GM18907 (cell line): ENCODE measurements around the gene EIF5.

Experiments used
- ATAC-seq: cut with Tn5 transposase; IDR thresholded peaks from one replicate; pipeline ENCODE4 v1.9.1; 2021; ENCODE audit warnings: mild to moderate bottlenecking, moderate library complexity; ENCODE audit not compliant: unreplicated experiment

The EIF5 gene

DNA sequence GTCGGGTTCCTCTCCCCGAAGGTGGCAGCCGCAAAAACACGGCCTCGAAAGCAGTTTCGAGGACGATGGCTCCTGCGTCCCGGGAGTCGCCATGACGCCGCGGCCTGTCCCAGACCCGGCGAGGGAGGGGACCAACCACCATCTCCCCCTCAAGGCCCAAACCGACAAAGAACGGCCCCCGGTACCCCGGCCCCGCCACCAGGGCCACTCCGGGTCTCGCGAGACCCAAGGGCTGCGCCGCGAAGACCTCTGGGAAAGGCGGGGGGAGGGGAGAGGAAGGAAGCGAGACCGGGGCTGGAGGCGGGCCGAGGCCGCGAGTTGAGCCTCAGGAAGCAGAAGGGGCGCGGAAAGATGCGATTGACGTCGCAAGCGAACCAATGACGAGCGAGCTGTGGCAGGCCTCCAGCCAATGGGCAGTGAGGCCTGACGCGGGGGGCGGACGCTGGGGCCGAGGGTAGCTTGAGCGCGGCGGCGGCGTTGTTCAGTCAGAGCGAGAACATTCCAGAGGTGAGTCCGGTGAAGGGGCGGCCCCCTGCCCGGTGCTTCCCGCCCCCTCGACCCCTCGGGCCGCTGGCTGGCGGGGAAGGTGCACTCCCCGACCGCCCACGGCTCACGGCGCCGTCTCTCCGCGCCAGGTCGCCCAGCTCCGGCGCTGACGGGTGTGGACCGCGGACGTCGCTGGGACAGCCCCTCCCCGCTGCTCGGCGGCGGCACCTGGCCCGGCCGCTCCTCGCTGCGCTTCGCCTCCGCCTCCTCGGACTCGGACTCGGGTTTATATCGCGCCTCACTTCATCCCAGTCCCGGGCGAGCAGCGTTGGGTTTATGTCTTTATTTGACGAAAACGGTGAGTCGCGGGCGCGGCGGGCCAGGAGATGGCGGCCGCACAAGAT lies at the start of gene EIF5:
Gene EIF5 (plus strand): TSS at position 484 of the 890 bp plus-strand sequence. CDS start 1,624 bp downstream, outside the sequence.
- peak; percentile 92 for ATAC-seq

- no peak for ATAC-seq
These were observed 49.2 kb upstream of the EIF5 start for GRCh38 chr14:103284574-103285467.

GRCh38 chr14:103286460-103286859 lies 47.6 kb upstream of the EIF5 start:
- no peak for ATAC-seq

DNA sequence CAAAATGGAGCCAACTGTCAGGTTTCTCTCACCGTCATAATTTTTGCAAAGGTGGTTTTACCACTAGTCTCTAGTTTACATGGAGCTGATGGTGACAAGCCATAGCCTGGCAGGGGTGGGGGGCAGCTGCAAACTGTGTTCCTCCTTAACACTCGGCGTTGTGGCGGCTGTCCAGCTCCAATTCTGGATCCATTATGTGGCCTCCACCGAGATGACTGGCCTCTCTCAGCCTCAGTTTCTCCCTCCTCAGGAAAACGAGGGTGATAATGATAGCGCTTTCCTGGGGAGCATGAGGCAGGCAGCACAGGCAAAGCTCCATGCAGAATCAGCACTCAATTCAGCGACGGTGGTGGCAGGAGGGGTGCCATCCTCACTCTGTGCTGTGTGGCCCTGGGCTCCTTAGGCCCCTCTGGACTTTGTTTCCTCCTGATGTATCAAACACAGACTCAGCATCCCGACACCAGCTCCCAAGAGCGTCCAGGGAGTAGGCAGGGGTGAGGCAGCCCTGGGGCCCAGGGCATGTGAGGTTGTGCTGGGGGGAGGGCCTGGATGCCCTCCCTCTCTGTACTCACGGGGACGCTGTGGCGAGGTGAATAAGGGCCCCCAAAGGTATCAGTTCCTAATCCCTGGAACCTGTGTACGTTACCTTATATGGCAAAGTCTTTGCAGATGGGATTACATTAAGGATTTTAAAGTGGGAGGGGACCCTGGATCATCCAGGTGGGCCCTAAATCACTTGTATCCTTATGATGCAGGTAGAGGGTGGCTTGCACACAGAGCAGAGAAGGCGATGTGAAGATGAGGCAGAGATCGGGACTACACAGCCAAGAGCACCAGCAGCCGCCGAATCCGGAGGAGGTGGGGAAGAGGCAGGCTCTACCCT lies 46.8 kb upstream of the EIF5 start:
- ATAC-seq, result no peak

DNA sequence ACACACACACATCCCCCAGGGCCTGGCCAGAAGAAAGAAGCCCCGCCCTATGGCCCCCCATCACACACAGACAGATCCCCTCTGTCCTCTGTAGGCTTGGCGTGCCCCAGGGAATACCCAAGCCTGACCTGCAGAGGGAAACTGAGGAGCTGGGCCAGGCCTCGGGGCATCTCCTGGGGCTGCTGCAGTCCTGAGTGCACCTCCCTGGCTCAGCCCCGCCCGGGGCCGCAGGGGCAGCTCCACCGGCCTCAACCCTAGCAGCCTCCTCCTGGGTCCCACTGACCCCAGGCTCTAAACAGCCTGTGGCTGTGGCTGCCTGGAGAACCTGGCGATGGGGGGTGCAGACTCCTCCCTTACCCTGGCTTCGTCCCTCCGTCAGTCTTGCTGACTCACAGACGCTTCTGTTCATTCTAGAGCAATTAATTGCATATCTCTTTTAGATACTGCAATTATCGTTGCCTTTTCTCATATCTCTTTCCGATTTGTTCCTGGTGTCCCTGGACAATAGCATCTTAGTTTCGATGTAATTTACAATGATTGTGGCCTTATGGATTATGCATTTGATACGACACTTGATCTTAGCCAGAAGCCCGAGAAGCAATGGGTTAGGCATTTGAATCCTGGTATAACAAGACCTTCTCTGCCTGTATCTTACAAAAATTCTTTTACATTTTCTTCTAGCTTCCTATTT lies 45.8 kb upstream of the EIF5 start:
- no peak for ATAC-seq

- no peak for ATAC-seq
These were observed 44.0 kb upstream of the EIF5 start for GRCh38 chr14:103290056-103290455.

DNA sequence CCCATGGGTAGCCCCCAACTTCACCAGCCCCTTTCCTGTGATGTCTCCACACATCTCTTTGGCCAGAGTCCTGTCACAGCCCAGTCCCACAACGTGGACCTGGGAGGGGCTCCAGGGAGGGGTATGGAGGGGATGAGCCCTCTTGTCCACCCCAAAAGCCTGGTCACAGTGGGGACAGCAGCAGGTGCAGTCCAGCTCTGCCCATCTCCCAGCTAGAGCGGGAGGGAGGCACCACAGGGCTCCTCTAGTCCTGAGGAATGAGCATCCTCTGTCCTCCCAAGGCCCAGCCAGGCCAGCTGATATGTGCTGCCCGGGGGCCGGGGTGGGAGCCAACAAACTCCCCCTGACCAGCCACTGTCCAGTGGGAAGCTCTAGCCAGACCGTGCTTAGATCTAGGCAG lies 43.5 kb upstream of the EIF5 start:
- no peak for ATAC-seq

- no peak for ATAC-seq
These were observed 43.1 kb upstream of the EIF5 start for GRCh38 chr14:103290961-103291360.

DNA sequence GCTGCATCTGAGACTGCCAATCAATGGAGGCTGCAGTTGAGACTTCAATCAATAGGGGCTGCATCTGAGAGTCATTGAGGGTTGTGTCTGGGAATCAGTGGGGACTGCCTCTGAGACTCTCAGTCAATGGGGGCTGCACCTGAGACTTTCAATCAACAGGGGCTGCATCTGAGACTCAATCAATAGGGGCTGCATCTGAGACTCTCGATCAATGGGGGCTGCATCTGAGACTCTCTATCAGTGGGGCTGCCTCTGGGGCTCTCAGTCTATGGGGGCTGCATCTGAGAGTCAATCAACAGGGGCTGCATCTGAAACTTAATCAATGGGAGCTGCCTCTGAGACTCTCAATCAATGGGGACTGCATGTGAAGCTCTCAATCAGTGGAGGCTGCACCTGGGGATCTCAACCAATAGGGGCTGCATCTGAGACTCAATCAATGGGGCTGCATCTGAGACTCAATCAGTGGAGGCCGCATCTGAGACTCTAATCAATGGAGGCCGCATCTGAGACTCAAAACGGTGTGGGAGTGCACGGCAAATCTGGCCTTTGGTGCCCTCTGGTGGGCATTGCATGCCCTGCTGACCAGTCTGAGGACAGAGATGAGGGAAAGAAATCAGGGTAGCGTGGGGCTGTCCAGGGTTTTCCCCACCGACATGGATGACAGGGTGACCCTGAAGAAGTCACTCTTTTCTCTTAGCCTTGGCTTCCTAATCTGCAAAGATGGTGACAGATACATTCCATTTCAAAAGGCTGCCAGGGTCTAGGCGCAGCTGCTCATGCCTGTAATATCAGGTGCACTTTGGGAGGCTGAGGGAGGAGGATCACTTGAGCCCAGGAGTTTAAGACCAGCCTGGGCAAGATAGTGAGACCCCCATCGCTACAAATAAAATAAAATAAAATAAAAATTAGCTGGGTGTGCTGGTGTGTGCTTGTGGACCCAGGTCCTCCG lies 41.3 kb upstream of the EIF5 start:
- ATAC-seq, result peak; percentile 60

DNA sequence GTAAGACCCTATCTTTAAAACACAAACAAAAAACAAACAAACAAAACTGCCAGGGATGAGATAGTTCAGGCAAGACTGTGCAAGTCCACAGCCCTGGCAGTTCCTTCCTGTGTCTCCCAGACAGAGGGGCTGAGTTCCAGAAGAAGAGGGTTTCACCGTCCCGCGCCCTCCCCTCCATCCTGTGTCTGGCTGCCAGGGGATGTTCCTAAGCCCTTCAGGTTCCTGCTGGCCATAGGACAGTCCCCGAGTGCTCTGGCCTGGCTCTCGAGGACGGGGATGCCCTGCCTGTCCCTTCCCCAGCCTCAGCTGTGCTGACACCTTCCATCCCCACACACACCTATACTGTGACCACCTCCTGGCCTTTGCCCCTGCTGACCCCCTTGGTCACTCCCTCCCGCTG lies 40.6 kb upstream of the EIF5 start:
- ATAC-seq, result no peak

DNA sequence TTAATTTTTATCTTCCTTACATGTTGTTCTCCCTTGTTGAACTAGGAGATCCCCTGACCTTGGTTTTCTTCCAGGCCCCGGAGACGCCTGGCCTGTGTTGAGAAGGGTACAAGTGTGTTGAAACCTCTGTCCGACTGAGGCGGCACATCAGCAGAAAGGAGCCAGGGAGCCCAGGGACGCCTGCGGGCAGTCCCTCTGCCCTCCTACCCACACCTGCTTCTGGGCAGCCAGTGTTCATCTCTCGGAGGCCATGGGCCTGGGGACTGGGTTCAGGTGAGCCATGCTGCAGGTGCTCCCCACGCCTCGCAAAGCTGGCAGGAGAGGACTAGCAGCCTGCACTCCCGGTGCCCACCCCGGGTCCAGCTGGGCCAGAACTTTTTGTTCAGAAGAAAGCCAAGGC lies 39.9 kb upstream of the EIF5 start:
- ATAC-seq, result no peak

GRCh38 chr14:103296007-103296406 lies 38.0 kb upstream of the EIF5 start:
- ATAC-seq, result no peak

DNA sequence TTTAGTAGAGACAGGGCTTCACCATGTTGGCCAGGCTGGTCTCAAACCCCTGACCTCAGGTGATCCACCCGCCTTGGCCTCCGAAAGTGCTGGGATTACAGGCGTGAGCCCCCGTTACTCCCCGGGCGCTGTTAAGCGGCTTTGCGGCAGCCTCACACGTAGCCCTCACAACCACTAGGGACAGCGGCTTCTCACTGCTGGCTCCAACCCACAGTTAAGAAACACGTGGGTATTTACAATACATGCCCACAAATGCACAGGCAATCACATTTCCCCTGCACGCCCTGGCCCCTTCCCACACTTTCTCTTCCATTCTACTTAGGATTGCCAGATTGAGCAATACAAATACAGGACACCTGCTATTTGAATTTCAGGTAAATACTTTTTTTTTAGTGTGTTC lies 37.0 kb upstream of the EIF5 start:
- no peak for ATAC-seq

DNA sequence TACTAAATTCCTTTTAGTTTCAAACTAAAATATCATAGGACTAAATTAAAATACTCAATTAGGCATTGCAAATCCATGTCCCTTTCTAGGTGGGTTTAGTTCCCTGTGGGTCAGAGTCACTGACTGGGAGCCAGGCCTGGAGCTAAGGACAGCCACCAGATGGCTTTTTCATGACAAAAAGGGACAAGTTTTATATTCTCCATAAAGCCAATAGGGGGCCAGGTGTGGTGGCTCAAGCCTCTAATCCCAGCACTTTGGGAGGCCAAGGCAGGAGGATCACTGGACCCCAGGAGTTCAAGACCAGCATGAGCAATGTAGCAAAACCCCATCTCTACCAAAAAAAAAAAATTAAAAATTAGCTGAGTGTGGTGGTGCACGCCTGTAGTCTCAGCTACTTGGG lies 35.4 kb upstream of the EIF5 start:
- ATAC-seq, result no peak

DNA sequence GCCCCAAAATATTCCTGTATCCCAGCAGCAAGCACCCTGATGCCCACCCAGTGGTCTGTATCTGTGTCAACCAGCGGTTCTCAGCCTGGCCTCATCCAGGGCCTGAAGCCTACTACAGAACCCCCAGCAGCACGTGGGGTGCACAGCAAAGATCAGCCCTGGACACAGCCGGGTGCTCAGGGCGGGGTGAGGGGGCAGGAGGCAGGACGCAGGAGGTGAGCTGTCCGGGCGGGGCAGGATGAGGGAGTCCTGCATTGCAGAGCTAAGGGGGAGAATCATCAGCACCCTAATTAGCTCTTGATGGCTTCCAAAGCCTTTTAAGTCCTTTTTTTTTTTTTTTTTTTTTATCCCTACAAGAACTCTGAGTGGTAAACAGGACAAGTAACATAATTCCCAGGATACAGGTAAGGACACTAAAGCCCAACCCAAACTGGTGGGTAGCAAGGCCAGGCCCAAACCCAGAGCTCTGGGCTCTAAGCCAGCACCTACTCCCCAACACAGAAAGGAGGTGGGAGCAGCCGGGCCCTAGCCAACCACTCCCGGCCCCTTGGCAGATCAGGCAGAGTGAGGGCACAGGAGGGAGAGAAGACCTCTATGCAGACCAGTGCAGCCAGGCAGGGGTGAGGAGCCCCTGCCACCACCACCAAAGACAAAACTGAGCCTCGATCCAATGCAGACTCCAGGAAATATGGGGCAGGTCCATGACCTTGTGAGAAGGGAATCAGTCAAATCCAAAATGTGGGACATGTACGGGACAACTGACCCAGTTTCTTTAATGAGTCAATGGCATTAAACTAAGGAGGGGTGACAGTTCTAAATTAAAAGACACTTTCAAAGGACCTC lies 32.3 kb upstream of the EIF5 start:
- no peak for ATAC-seq

- no peak for ATAC-seq
These were observed 31.1 kb upstream of the EIF5 start for GRCh38 chr14:103302966-103303365.

DNA sequence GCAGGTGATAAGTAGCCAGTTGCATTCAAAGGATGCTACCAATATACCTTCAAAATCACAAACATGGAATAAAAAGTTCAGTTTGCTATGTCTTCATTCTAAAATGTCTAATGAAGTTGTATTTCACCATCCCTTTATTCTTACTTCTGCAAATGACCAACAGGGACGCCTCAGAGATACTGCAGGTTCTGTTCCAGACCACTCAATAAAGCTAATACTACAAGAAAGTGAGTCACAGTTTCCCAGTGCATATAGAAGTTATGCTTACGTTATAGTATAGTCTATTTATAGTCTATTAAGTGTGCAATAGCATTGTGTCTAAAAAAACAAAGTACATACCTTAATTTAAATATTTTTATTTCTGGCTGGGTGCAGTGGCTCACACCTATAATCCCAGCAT lies 29.3 kb upstream of the EIF5 start:
- ATAC-seq, result no peak
